Measurements from ENCODE around the gene HBS1L. TPM values are rescaled to one million over a fixed set of nuclear protein-coding genes. Genes with fewer than 3 reads are reported as not detected.

Gene HBS1L
- polyA plus RNA-seq, 1 donor (not counting 4 experiments of a cell fraction or from before 2014, with no cell fraction given) = 61.6 TPM

- no peak overlapping the region for H2AFZ ChIP-seq (ENCODE audit: control insufficient read depth, low read length)
- no peaks in the 10 kb centered on the region for H4K20me1 ChIP-seq (ENCODE audit: control insufficient read depth, extremely low read depth, insufficient read depth, low read length)
- no peak overlapping the region for H3K27ac ChIP-seq (ENCODE audit: control insufficient read depth, insufficient read depth, low read length)
- no peaks in the 10 kb centered on the region for H3K4me1 ChIP-seq (ENCODE audit: control insufficient read depth, extremely low read depth, insufficient read depth, low read length)
- no peak overlapping the region for H3K4me3 ChIP-seq (ENCODE audit: control insufficient read depth in 2 of 3, extremely low read depth in 1 of 3, insufficient read depth in 2 of 3, low read depth in 1 of 3, low read length in 3 of 3)
- H3K79me2 ChIP-seq (ENCODE audit: control insufficient read depth, insufficient read depth, low read length) = no peaks in the 10 kb centered on the region
- no peaks in the 10 kb centered on the region for H3K9me1 ChIP-seq (ENCODE audit: control insufficient read depth, extremely low read depth, insufficient read depth, low read length)
- no peak overlapping the region for H3K9ac ChIP-seq (ENCODE audit: control insufficient read depth, extremely low read depth, insufficient read depth, low read length)
- no peaks in the 10 kb centered on the region for H3K36me3 ChIP-seq (ENCODE audit: control insufficient read depth in 2 of 2, extremely low read depth in 1 of 2, insufficient read depth in 2 of 2, low read length in 2 of 2)
- no peaks in the 10 kb centered on the region for H3K9me3 ChIP-seq (ENCODE audit: control insufficient read depth, low read depth, low read length)
- H3K4me2 ChIP-seq (ENCODE audit: control insufficient read depth, extremely low read depth, insufficient read depth, low read depth, low read length) = no peak overlapping the region
- no peak for TF ChIP-seq EZH2 (IDR thresholded peaks at IDR 0.05; ENCODE audit: low read length)
- no peak for TF ChIP-seq CTCF (optimal IDR thresholded peaks at IDR 0.05 in 1 of 3, IDR thresholded peaks at IDR 0.05 in 1 of 3, conservative IDR thresholded peaks at IDR 0.05 in 1 of 3; ENCODE audit: extremely low read depth in 1 of 3, insufficient read depth in 2 of 3, low read length in 3 of 3)
- dilution Hi-C loops (cut with MboI; ENCODE audit: extremely low pct_ligation_motif_present, low sequenced_read_pairs) = no loop called here
- H3K27me3 ChIP-seq (ENCODE audit: control insufficient read depth, extremely low read depth, insufficient read depth, low read length) = peaks cover 6% of the 10 kb centered on the region
- FAIRE-seq (no peak), DNase-seq (ENCODE audit: low read depth, low spot score) (no peak)
Measured at GRCh38 chr6:135102191-135102590, 47.6 kb upstream of the HBS1L start.

- Histone ChIP-seq H4K20me1 (ENCODE audit: control insufficient read depth, extremely low read depth, insufficient read depth, low read length) (no peaks in the 10 kb centered on the region), H3K9me1 (ENCODE audit: control insufficient read depth, extremely low read depth, insufficient read depth, low read length) (no peaks in the 10 kb centered on the region), H2AFZ (ENCODE audit: control insufficient read depth, low read length) (no peak overlapping the region), H3K27ac (ENCODE audit: control insufficient read depth, insufficient read depth, low read length) (no peak overlapping the region), H3K4me1 (ENCODE audit: control insufficient read depth, extremely low read depth, insufficient read depth, low read length) (peaks cover 4% of the 10 kb centered on the region), H3K9me3 (ENCODE audit: control insufficient read depth, low read depth, low read length) (no peaks in the 10 kb centered on the region), H3K9ac (ENCODE audit: control insufficient read depth, extremely low read depth, insufficient read depth, low read length) (no peak overlapping the region), H3K36me3 (ENCODE audit: control insufficient read depth in 2 of 2, extremely low read depth in 1 of 2, insufficient read depth in 2 of 2, low read length in 2 of 2) (no peaks in the 10 kb centered on the region), H3K79me2 (ENCODE audit: control insufficient read depth, insufficient read depth, low read length) (no peaks in the 10 kb centered on the region), H3K4me3 (ENCODE audit: control insufficient read depth in 2 of 3, extremely low read depth in 1 of 3, insufficient read depth in 2 of 3, low read depth in 1 of 3, low read length in 3 of 3) (no peak overlapping the region), H3K27me3 (ENCODE audit: control insufficient read depth, extremely low read depth, insufficient read depth, low read length) (no peaks in the 10 kb centered on the region), H3K4me2 (ENCODE audit: control insufficient read depth, extremely low read depth, insufficient read depth, low read depth, low read length) (no peak overlapping the region)
- FAIRE-seq (no peak), DNase-seq (ENCODE audit: low read depth, low spot score) (no peak)
- dilution Hi-C loops (cut with MboI; ENCODE audit: extremely low pct_ligation_motif_present, low sequenced_read_pairs) = no loop called here
- TF ChIP-seq CTCF (optimal IDR thresholded peaks at IDR 0.05 in 1 of 3, IDR thresholded peaks at IDR 0.05 in 1 of 3, conservative IDR thresholded peaks at IDR 0.05 in 1 of 3; ENCODE audit: extremely low read depth in 1 of 3, insufficient read depth in 2 of 3, low read length in 3 of 3) = no peak
- TF ChIP-seq EZH2 (IDR thresholded peaks at IDR 0.05; ENCODE audit: low read length) = no peak
Measured at GRCh38 chr6:135097172-135097571, 42.5 kb upstream of the HBS1L start.

Data from keratinocyte (primary cell).